Lung (tissue), 12 donors: ENCODE data around the gene ITGA11. TPM values are rescaled to one million over a fixed set of nuclear protein-coding genes. Genes with fewer than 3 reads are reported as not detected.

ENCODE experiments used
- ATAC-seq: fragments of 200-7000 bp; cut with Tn5 transposase; one replicate; pipeline ENCODE4 v1.9.1; 2020; ENCODE audit warnings: moderate number of reproducible peaks; ENCODE audit not compliant: insufficient read depth, low FRiP score
- DNase-seq, 3 donors: peaks; one replicate each; pipeline ENCODE4 v3.0.0-alpha.2; 2013 to 2017
- H3K27ac ChIP-seq, 2 donors: one replicate each; pipeline ENCODE4 v1.5.1; 2013; ENCODE audit warnings: mild to moderate bottlenecking in 2 of 2, moderate library complexity in 2 of 2, control low read depth in 1 of 2, inconsistent platforms in 1 of 2, low read depth in 1 of 2, low read length in 1 of 2
- H3K27me3 ChIP-seq, 3 donors: one replicate each; pipeline ENCODE4 v1.5.1; 2013; ENCODE audit warnings: low read length in 2 of 3; ENCODE audit not compliant: control insufficient read depth in 3 of 3, insufficient read depth in 3 of 3
- H3K36me3 ChIP-seq, 4 donors: one replicate each; pipeline ENCODE4 v1.5.1; 2013; ENCODE audit warnings: low read length in 4 of 4, mild to moderate bottlenecking in 1 of 4, moderate library complexity in 1 of 4; ENCODE audit not compliant: control insufficient read depth in 4 of 4, insufficient read depth in 4 of 4
- H3K4me1 ChIP-seq, 5 donors: one replicate each; pipeline ENCODE4 v1.5.1; 2013; ENCODE audit warnings: low read length in 5 of 5, mild to moderate bottlenecking in 2 of 5, moderate library complexity in 1 of 5; ENCODE audit not compliant: control insufficient read depth in 5 of 5, insufficient read depth in 5 of 5
- H3K4me3 ChIP-seq: one replicate; pipeline ENCODE4 v1.5.1; 2013; ENCODE audit warnings: mild to moderate bottlenecking, control low read depth, moderate library complexity
- H3K9ac ChIP-seq, 2 donors: one replicate each; pipeline ENCODE4 v1.5.1; 2013; ENCODE audit warnings: low read length in 2 of 2, control low read depth in 1 of 2; ENCODE audit not compliant: insufficient read depth in 1 of 2
- H3K9me3 ChIP-seq, 4 donors: one replicate each; pipeline ENCODE4 v1.5.1; 2013; ENCODE audit warnings: low read length in 3 of 4, mild to moderate bottlenecking in 1 of 4, moderate library complexity in 1 of 4; ENCODE audit not compliant: control insufficient read depth in 4 of 4, insufficient read depth in 3 of 4
- WGBS, 2 donors: extraction: QIAGEN DNeasy Blood & Tissue Kit; methylation state at CpG; one replicate each; pipeline ENCODE4 v1.1.7; 2013; 5-methylcytosine and 5-hydroxymethylcytosine counted together
- polyA plus RNA-seq, 2 donors: library from polyadenylated mRNA; stranded (reverse); fragments of 200-250 nt; gene quantifications; one replicate each; pipeline ENCODE4 v1.2.1, GENCODE V29; 2013
- total RNA-seq, 2 donors: library from RNA; depleted of rRNA in 1 of 2; stranded (reverse); fragments of >200 nt in 1 of 2; gene quantifications; one replicate each; pipeline ENCODE4 v1.2.1, GENCODE V29; 2014 to 2021
- TF ChIP-seq, protein P1 (sequence below): IDR thresholded peaks from 2 replicates; pipeline ENCODE4 v1.5.1; 2012; ENCODE audit warnings: mild to moderate bottlenecking; ENCODE audit errors: control extremely low read depth, extremely low read depth
- donor health status: control.
- donor health status: control.
- donor health status: Bipolar disorder and iron deficiency.
- donor health status: healthy.
- donor health status: DM: yes; HTN: yes; CAD: no.

Gene ITGA11
- total and polyA plus RNA-seq, 4 donors = 0.35 to 1.8 (median 1.0) TPM

DNA sequence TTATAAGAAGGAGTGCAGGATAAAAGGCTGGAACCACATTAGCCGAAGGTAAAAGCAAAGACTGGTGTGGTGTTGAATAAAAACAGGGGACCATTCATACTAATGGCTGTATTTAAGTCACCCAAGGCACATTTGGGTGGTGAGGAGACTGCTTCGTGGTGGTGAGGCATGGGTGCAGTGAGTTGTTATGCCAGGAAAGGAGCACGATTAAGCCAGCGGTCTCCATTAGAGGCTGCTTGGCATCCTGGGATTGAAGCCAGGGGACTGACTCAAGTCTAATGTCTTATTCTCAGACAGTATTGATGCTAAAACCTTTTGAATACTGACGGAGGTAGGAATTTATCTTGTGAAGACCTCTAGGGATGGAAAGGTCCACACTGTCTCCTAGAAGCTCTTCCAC is 132.5 kb downstream of the ITGA11 start:
- WGBS, 2 donors = 59 to 60% methylated on average over 5 of the region's 5 CpGs
- TF ChIP-seq, protein P1, sequence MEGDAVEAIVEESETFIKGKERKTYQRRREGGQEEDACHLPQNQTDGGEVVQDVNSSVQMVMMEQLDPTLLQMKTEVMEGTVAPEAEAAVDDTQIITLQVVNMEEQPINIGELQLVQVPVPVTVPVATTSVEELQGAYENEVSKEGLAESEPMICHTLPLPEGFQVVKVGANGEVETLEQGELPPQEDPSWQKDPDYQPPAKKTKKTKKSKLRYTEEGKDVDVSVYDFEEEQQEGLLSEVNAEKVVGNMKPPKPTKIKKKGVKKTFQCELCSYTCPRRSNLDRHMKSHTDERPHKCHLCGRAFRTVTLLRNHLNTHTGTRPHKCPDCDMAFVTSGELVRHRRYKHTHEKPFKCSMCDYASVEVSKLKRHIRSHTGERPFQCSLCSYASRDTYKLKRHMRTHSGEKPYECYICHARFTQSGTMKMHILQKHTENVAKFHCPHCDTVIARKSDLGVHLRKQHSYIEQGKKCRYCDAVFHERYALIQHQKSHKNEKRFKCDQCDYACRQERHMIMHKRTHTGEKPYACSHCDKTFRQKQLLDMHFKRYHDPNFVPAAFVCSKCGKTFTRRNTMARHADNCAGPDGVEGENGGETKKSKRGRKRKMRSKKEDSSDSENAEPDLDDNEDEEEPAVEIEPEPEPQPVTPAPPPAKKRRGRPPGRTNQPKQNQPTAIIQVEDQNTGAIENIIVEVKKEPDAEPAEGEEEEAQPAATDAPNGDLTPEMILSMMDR = no peak
- peaks cover 0 to 18% (median 0%) of the 10 kb centered on the region in 5 donors for H3K4me1 ChIP-seq
- ATAC-seq (no peak), DNase-seq (no peak)
- no peak overlapping the region for H3K9ac ChIP-seq
- peaks cover 0 to 6% (median 1%) of the 10 kb centered on the region in 4 donors for H3K36me3 ChIP-seq
- no peak overlapping the region for H3K4me3 ChIP-seq
- H3K27ac ChIP-seq = no peak overlapping the region
- H3K9me3 ChIP-seq = peaks cover 0 to 2% (median 0%) of the 10 kb centered on the region in 4 donors
- no peaks in the 10 kb centered on the region for H3K27me3 ChIP-seq

DNA sequence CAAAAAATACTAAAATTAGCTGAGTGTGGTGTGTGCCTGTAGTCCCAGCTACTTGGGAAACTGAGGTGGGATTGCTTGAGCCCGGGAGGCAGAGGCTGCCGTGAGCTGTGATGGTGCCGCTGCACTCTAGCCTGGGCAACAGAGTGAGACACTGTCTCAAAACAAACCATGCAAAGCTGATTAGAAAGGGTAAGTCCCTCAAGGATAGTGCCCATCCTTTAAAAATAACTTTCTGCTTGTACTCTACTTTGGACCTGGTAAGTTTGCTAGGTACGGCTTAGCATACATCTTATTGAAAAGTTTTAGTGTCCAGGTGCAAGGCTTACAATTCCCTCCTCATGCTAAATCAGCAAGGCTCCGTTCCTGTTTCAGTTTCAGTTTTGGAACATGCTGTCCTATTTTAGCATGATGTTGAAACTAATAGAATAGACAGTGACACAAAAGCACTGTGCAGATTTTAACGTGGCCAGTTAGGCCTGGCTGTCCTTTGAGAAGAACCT is 133.0 kb downstream of the ITGA11 start:
- 22 to 28% methylated on average over 6 of the region's 6 CpGs for WGBS, 2 donors
- Histone ChIP-seq H3K9me3 (peaks cover 0 to 2% (median 0%) of the 10 kb centered on the region in 4 donors), H3K4me3 (no peak overlapping the region), H3K4me1 (peaks cover 0 to 18% (median 0%) of the 10 kb centered on the region in 5 donors), H3K9ac (no peak overlapping the region), H3K27ac (peak overlapping the region in 1 of 2 donors; percentile 11), H3K27me3 (no peaks in the 10 kb centered on the region), H3K36me3 (peaks cover 0 to 6% (median 2%) of the 10 kb centered on the region in 4 donors)
- TF ChIP-seq, protein P1 = no peak
- peak in 1 of 3 donors; percentile 41 for DNase-seq
- ATAC-seq = no peak

DNA sequence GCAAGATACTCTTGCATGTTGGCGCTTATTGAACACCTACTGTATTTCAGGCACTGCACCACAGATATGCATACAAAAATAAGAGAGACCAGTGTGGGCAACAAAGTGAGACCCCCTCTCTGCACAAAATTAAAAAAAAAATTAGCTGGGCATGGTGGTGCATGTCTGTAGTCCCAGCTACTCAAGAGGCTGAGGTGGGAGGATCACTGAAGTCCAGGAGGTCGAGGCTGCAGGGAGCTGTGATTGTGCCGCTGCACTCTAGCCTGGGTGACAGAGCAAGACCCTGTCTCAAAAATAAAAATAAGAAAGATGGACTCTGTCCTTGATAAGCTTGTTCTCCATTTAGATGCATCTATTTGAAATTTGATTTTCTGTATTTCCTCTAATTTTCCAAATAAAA is 133.6 kb downstream of the ITGA11 start:
- peaks cover 0 to 7% (median 3%) of the 10 kb centered on the region in 4 donors for H3K36me3 ChIP-seq
- no peak overlapping the region for H3K4me3 ChIP-seq
- peaks cover 0 to 2% (median 0%) of the 10 kb centered on the region in 4 donors for H3K9me3 ChIP-seq
- ATAC-seq (no peak), DNase-seq (no peak)
- TF ChIP-seq, protein P1 = no peak
- WGBS, 2 donors = 90 to 92% methylated on average over 3 of the region's 3 CpGs
- no peaks in the 10 kb centered on the region for H3K27me3 ChIP-seq
- peaks cover 0 to 18% (median 2%) of the 10 kb centered on the region in 5 donors for H3K4me1 ChIP-seq
- H3K9ac ChIP-seq = no peak overlapping the region
- H3K27ac ChIP-seq = no peak overlapping the region
